GM18517 (cell line): ENCODE data around the gene NFIA.
"Not testable (repeated sequence)": the region's sequence is repeated elsewhere in the genome, so short reads cannot be mapped to it uniquely, and the experiment has no call there.

Experiments
- ATAC-seq: cut with Tn5 transposase; IDR thresholded peaks from one replicate; pipeline ENCODE4 v1.9.1; 2021; ENCODE audit warnings: mild to moderate bottlenecking, moderate library complexity; ENCODE audit not compliant: unreplicated experiment

Gene NFIA

GRCh38 chr1:61124696-61125095, 42.3 kb downstream of the NFIA start:
- no peak for ATAC-seq

GRCh38 chr1:61125263-61125662, 42.9 kb downstream of the NFIA start:
- no peak for ATAC-seq

GRCh38 chr1:61125895-61126294, 43.5 kb downstream of the NFIA start:
- no peak for ATAC-seq

GRCh38 chr1:61126843-61127242, 44.5 kb downstream of the NFIA start:
- not testable (repeated sequence) for ATAC-seq

GRCh38 chr1:61130338-61131000, 48.1 kb downstream of the NFIA start:
- ATAC-seq: no peak

- ATAC-seq: no peak
These were observed 48.9 kb downstream of the NFIA start for GRCh38 chr1:61131248-61131647.

GRCh38 chr1:61131716-61132115, 49.4 kb downstream of the NFIA start:
- no peak for ATAC-seq

- ATAC-seq: no peak
These were observed 49.8 kb downstream of the NFIA start for GRCh38 chr1:61132176-61132638.

- ATAC-seq: no peak
These were observed 50.4 kb downstream of the NFIA start for GRCh38 chr1:61132645-61133334.

- no peak for ATAC-seq
These were observed 51.1 kb downstream of the NFIA start for GRCh38 chr1:61133335-61134019.

GRCh38 chr1:61135291-61135690, 52.9 kb downstream of the NFIA start:
- no peak for ATAC-seq

GRCh38 chr1:61138305-61138704, 55.9 kb downstream of the NFIA start:
- no peak for ATAC-seq

- no peak for ATAC-seq
These were observed 56.8 kb downstream of the NFIA start for GRCh38 chr1:61138921-61139774.

GRCh38 chr1:61139775-61140549, 57.6 kb downstream of the NFIA start:
- ATAC-seq: no peak

- ATAC-seq: no peak
These were observed 58.4 kb downstream of the NFIA start for GRCh38 chr1:61140778-61141177.

- no peak for ATAC-seq
These were observed 59.1 kb downstream of the NFIA start for GRCh38 chr1:61141288-61142042.

- ATAC-seq: no peak
These were observed 59.7 kb downstream of the NFIA start for GRCh38 chr1:61142043-61142440.

GRCh38 chr1:61142726-61143500, 60.6 kb downstream of the NFIA start:
- no peak for ATAC-seq
